Neutrophil (primary cell): Measurements from ENCODE around the gene RNPEP.

Experiments
- H3K27ac ChIP-seq: fragments of 200-600 bp; sonication (generic); 2 replicates; pipeline ENCODE4 v1.5.1; 2016; ENCODE audit warnings: mild to moderate bottlenecking, moderate library complexity
- H3K27me3 ChIP-seq: fragments of 200-600 bp; sonication (generic); 2 replicates; pipeline ENCODE4 v1.6.0; 2016; ENCODE audit warnings: mild to moderate bottlenecking
- H3K36me3 ChIP-seq: fragments of 200-600 bp; sonication (generic); 2 replicates; pipeline ENCODE4 v1.5.1; 2017
- H3K4me1 ChIP-seq, 2 experiments: fragments of 200-600 bp in 1 of 2; sonication (generic) in 1 of 2; 1 replicate in 1 of 2; 2 replicates in 1 of 2; pipeline versions ENCODE4 v1.5.1 to v1.6.1; 2013 to 2016; ENCODE audit warnings: low read depth in 1 of 2, low read length in 1 of 2, mild to moderate bottlenecking in 1 of 2, moderate library complexity in 1 of 2; ENCODE audit not compliant: control insufficient read depth in 1 of 2, insufficient read depth in 1 of 2
- H3K4me3 ChIP-seq, 2 experiments: fragments of 200-600 bp in 1 of 2; sonication (generic) in 1 of 2; 1 replicate in 1 of 2; 2 replicates in 1 of 2; pipeline ENCODE4 v1.5.1; 2013 to 2016; ENCODE audit warnings: low read depth in 1 of 2, low read length in 1 of 2, mild to moderate bottlenecking in 1 of 2, moderate library complexity in 1 of 2
- H3K9me3 ChIP-seq: fragments of 200-600 bp; sonication (generic); 2 replicates; pipeline ENCODE4 v1.5.1; 2016
- CTCF ChIP-seq: fragments of 200-600 bp; sonication (generic); IDR thresholded peaks from 2 replicates; pipeline ENCODE4 v1.5.1; 2016; ENCODE audit warnings: antibody characterized with exemption

RNPEP gene

GRCh38 chr1:201966171-201966570, 16.3 kb upstream of the RNPEP start:
- peaks cover 93% of the 10 kb centered on the region for H3K36me3 ChIP-seq
- no peak for TF ChIP-seq CTCF

GRCh38 chr1:201968202-201968925, 14.1 kb upstream of the RNPEP start:
- no peak overlapping the region for H3K27ac ChIP-seq
- H3K4me3 ChIP-seq, result no peak overlapping the region
- H3K36me3 ChIP-seq, result peaks cover 71% of the 10 kb centered on the region
- TF ChIP-seq CTCF, result no peak
- no peaks in the 10 kb centered on the region for H3K27me3 ChIP-seq
- H3K9me3 ChIP-seq, result no peaks in the 10 kb centered on the region
- no peaks in the 10 kb centered on the region for H3K4me1 ChIP-seq

More at GRCh38 chr1:201966171-201966570, 16.3 kb upstream of the RNPEP start:
- Histone ChIP-seq H3K27me3 (no peaks in the 10 kb centered on the region), H3K4me3 (no peak overlapping the region), H3K9me3 (no peaks in the 10 kb centered on the region), H3K27ac (no peak overlapping the region), H3K4me1 (no peaks in the 10 kb centered on the region)

DNA sequence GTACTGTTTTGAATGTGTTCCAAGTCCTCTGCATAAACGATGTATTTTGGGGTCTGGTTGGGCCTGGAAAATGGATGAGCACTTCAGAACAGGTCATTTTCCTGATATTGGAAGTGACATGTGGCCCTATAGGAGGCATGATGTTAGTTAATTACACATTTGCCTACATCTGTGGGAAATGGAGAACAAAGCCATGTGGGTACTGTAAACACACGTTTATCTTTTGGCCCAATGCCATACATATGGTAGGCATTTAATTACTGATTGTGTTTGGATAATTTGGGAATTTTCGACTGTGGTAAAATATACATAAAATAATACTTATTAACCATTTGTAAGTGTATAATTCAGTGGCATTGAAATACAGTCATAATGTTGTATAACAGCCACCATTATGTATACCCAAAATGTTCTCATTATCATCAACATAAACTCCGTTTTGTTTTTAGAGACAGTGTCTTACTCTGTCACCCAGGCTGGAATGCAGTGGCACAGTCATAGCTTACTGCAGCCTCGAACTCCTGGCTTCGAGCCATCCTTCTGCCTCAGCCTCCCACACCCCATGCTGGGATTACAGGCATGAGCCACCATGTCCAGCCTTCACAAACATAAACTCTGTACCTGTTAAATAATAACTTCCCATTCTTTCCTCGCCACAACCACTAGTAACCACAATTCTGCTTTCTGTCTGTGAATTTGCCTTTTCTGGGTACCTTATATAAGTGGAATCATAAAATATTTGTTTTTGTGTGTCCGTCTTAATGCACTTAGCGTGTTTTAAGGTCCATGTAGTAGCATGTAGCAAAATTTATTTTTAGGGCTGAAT, 11.9 kb upstream of the RNPEP start:
- H3K36me3 ChIP-seq, result peaks cover 51% of the 10 kb centered on the region
- TF ChIP-seq CTCF, result no peak
- H3K27ac ChIP-seq, result no peak overlapping the region
- H3K4me3 ChIP-seq, result no peak overlapping the region
- no peaks in the 10 kb centered on the region for H3K9me3 ChIP-seq
- H3K27me3 ChIP-seq, result no peaks in the 10 kb centered on the region
- H3K4me1 ChIP-seq, result no peaks in the 10 kb centered on the region

DNA sequence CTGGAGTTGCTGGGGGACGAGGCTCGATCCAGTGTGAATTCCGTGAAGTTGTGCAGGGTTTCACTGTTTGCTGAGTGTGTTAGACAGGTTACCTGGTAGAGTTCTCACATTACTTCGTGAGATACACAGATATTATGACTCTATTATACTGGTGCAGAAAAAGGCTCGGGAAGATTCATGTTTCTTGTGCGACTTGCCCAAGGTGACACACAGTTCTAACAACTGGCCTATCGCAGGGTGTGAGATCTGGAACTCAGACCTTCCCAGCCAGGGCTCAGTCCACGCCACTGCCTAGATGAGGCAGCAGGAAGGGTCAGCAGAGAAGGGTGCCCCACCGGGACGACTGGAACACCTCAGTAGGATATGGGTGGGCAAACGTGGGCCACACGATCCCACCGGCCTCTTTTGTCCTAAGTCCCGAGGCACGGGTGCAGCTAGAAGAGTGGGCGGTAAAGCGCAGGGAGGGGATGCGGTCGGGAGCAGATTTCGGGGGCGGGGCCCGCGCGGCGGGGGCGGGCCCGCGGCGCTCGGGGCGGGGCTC, 296 bp upstream of the RNPEP start:
- peaks cover 14% of the 10 kb centered on the region in 2 experiments for H3K4me1 ChIP-seq
- no peak for TF ChIP-seq CTCF
- H3K4me3 ChIP-seq, result peak overlapping the region; percentile 87 to 92
- H3K36me3 ChIP-seq, result no peaks in the 10 kb centered on the region
- no peaks in the 10 kb centered on the region for H3K27me3 ChIP-seq
- H3K9me3 ChIP-seq, result no peaks in the 10 kb centered on the region
- peak overlapping the region; percentile 91 for H3K27ac ChIP-seq

GRCh38 chr1:201983380-201983805, 945 bp downstream of the RNPEP start:
- peak overlapping the region; percentile 87 to 92 for H3K4me3 ChIP-seq
- H3K9me3 ChIP-seq, result no peaks in the 10 kb centered on the region
- H3K27ac ChIP-seq, result peak overlapping the region; percentile 91
- no peaks in the 10 kb centered on the region for H3K27me3 ChIP-seq
- TF ChIP-seq CTCF, result no peak
- peaks cover 14% of the 10 kb centered on the region in 2 experiments for H3K4me1 ChIP-seq
- no peaks in the 10 kb centered on the region for H3K36me3 ChIP-seq
